Effector memory CD4-positive, alpha-beta T cell (primary cell): Measurements from ENCODE around the gene TTC22.
"Not testable (repeated sequence)": the region's sequence is repeated elsewhere in the genome, so short reads cannot be mapped to it uniquely, and the experiment has no call there.

Experiments
- DNase-seq, 3 donors: peaks; one replicate each; pipeline ENCODE4 v3.0.0-alpha.2; 2020
- H3K27ac ChIP-seq: 2 replicates; pipeline ENCODE4 v1.7.0; 2013; ENCODE audit warnings: mild to moderate bottlenecking, low read length, moderate library complexity; ENCODE audit not compliant: insufficient read depth, poor library complexity, severe bottlenecking
- H3K27me3 ChIP-seq: replicated peaks from 2 replicates; pipeline ENCODE4 v1.7.0; 2013; ENCODE audit warnings: mild to moderate bottlenecking, low read length; ENCODE audit not compliant: insufficient read depth, control insufficient read depth, poor library complexity, severe bottlenecking
- H3K36me3 ChIP-seq: 2 replicates; pipeline ENCODE4 v1.7.0; 2013; ENCODE audit warnings: mild to moderate bottlenecking, low read length, moderate library complexity; ENCODE audit not compliant: control insufficient read depth, insufficient read depth
- H3K4me1 ChIP-seq: 2 replicates; pipeline ENCODE4 v1.7.0; 2013; ENCODE audit warnings: low read length, mild to moderate bottlenecking; ENCODE audit not compliant: control insufficient read depth, insufficient read depth, poor library complexity, severe bottlenecking
- H3K4me3 ChIP-seq: 2 replicates; pipeline ENCODE4 v1.7.0; 2013; ENCODE audit warnings: low read length, low read depth, mild to moderate bottlenecking; ENCODE audit not compliant: insufficient read depth, poor library complexity, severe bottlenecking
- H3K9me3 ChIP-seq: 2 replicates; pipeline ENCODE4 v1.7.0; 2013; ENCODE audit warnings: mild to moderate bottlenecking, low read length, moderate library complexity; ENCODE audit not compliant: control insufficient read depth

The TTC22 gene

GRCh38 chr1:54787604-54788003 is 13.5 kb downstream of the TTC22 start:
- Histone ChIP-seq H3K27me3 (no peaks in the 10 kb centered on the region), H3K4me1 (no peaks in the 10 kb centered on the region), H3K4me3 (no peak overlapping the region), H3K36me3 (peaks cover 45% of the 10 kb centered on the region), H3K9me3 (no peaks in the 10 kb centered on the region), H3K27ac (no peak overlapping the region)
- no peak for DNase-seq

- Histone ChIP-seq H3K9me3 (no peaks in the 10 kb centered on the region), H3K4me3 (no peak overlapping the region), H3K27me3 (no peaks in the 10 kb centered on the region), H3K27ac (no peak overlapping the region), H3K36me3 (peaks cover 36% of the 10 kb centered on the region), H3K4me1 (no peaks in the 10 kb centered on the region)
- no peak for DNase-seq
Observed at GRCh38 chr1:54786778-54787177, 14.3 kb downstream of the TTC22 start.

- Histone ChIP-seq H3K4me3 (no peak overlapping the region), H3K27me3 (no peaks in the 10 kb centered on the region), H3K27ac (no peak overlapping the region), H3K9me3 (no peaks in the 10 kb centered on the region), H3K36me3 (peaks cover 31% of the 10 kb centered on the region), H3K4me1 (no peaks in the 10 kb centered on the region)
- DNase-seq = no peak
Observed at GRCh38 chr1:54784066-54784465, 17.1 kb downstream of the TTC22 start.

GRCh38 chr1:54782588-54782987 is 18.5 kb downstream of the TTC22 start:
- Histone ChIP-seq H3K36me3 (peaks cover 29% of the 10 kb centered on the region), H3K27ac (no peak overlapping the region), H3K27me3 (no peaks in the 10 kb centered on the region), H3K9me3 (no peaks in the 10 kb centered on the region), H3K4me1 (no peaks in the 10 kb centered on the region), H3K4me3 (no peak overlapping the region)
- no peak for DNase-seq

GRCh38 chr1:54782156-54782555 is 19.0 kb downstream of the TTC22 start:
- no peak for DNase-seq
- no peaks in the 10 kb centered on the region for H3K27me3 ChIP-seq
- H3K4me1 ChIP-seq = no peaks in the 10 kb centered on the region
- peaks cover 25% of the 10 kb centered on the region for H3K36me3 ChIP-seq
- no peak overlapping the region for H3K4me3 ChIP-seq
- no peak overlapping the region for H3K27ac ChIP-seq
- no peaks in the 10 kb centered on the region for H3K9me3 ChIP-seq

- Histone ChIP-seq H3K36me3 (peaks cover 15% of the 10 kb centered on the region), H3K4me3 (no peak overlapping the region), H3K27ac (no peak overlapping the region), H3K27me3 (no peaks in the 10 kb centered on the region), H3K4me1 (no peaks in the 10 kb centered on the region), H3K9me3 (no peaks in the 10 kb centered on the region)
- DNase-seq = no peak
Observed at GRCh38 chr1:54781023-54781723, 19.9 kb downstream of the TTC22 start.

- Histone ChIP-seq H3K27ac (no peak overlapping the region), H3K4me1 (no peaks in the 10 kb centered on the region), H3K9me3 (no peaks in the 10 kb centered on the region), H3K4me3 (no peak overlapping the region), H3K27me3 (no peaks in the 10 kb centered on the region), H3K36me3 (no peaks in the 10 kb centered on the region)
- no peak for DNase-seq
Observed at GRCh38 chr1:54777431-54777830, 23.7 kb downstream of the TTC22 start.

GRCh38 chr1:54777011-54777410 is 24.1 kb downstream of the TTC22 start:
- no peaks in the 10 kb centered on the region for H3K27me3 ChIP-seq
- H3K36me3 ChIP-seq = no peaks in the 10 kb centered on the region
- H3K27ac ChIP-seq = no peak overlapping the region
- H3K4me3 ChIP-seq = no peak overlapping the region
- H3K4me1 ChIP-seq = no peaks in the 10 kb centered on the region
- no peaks in the 10 kb centered on the region for H3K9me3 ChIP-seq
- no peak for DNase-seq

GRCh38 chr1:54775828-54776721 is 25.0 kb downstream of the TTC22 start:
- H3K27me3 ChIP-seq, H3K9me3 ChIP-seq, H3K4me3 ChIP-seq, DNase-seq, H3K4me1 ChIP-seq, H3K27ac ChIP-seq, H3K36me3 ChIP-seq: not testable (repeated sequence)

- Histone ChIP-seq H3K27ac (no peak overlapping the region), H3K27me3 (no peaks in the 10 kb centered on the region), H3K36me3 (no peaks in the 10 kb centered on the region), H3K4me3 (no peak overlapping the region), H3K4me1 (no peaks in the 10 kb centered on the region), H3K9me3 (no peaks in the 10 kb centered on the region)
- DNase-seq = no peak
Observed at GRCh38 chr1:54774820-54775498, 26.2 kb downstream of the TTC22 start.
